GM04503 (cell line): ENCODE results near the gene SIRT3.
"Not testable (repeated sequence)": the region's sequence is repeated elsewhere in the genome, so short reads cannot be mapped to it uniquely, and the experiment has no call there.

Experiments
- DNase-seq: peaks from one replicate; pipeline ENCODE4 v3.0.0-alpha.2; 2012; ENCODE audit warnings: low read depth

Gene SIRT3

GRCh38 chr11:240315-240714 is 4.2 kb upstream of the SIRT3 start:
- DNase-seq: no peak

DNA sequence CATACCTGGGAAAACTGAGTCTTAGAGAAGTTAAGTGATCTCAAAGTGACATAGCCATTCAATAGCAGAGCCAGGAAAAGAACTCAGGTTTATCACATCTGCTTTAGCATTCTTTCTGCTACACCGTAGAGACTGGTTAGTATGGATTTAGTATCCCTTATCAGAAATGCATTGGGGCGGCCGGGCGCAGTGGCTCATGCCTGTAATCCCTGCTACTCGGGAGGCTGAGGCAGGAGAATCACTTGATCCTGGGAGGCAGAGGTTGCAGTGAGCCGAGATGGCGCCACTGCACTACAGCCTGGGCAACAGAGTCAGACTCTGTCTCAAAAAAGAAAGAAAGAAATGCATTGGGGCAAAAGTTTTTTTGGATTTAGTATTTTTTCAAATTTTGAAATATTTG is 2.2 kb upstream of the SIRT3 start:
- DNase-seq: not testable (repeated sequence)

DNA sequence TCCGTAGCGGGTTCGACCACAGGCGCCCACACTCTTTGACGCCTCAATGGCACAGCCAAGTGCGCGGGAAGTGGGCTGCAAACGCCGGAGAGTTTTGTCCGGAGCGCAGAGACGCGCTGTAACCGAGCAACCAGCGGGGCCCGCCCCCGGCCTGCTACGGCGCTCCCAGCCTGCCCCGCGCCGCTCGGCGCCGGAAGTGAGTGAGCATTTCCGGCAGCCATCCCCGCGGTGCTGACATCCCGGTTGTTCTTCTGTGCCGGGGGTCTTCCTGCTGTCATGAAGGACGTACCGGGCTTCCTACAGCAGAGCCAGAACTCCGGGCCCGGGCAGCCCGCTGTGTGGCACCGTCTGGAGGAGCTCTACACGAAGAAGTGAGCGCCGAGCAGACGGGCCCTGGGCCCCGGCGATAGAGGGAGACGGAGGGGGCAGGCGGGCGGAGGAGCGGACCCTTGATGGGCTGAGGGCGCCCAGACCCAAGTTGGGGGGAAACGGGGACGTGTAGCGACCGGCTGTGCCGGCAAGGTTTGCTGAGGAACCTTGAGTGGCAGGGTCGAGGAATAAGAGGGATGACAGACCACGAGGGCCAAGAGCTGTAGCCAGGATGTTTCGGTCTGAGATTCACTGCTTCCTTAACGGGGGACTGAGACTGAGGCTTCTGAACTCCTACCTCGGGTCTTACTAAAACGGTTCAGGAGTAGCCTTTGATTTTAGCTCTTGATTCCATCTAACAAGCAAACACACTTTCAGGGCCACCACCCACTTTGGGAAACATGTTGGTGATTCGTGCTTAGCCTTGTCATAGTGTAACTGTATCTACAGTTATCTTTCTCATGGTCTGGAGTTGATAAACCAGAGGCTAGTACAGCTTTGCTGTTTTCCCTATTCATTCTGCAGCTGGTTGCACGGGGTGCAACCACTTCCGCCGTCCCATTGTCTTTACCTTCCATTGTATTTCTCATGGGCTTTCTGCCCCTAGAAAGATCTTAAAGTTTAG is 929 bp upstream of the SIRT3 start, which contains the start of gene PSMD13:
TSS of gene PSMD13 (plus strand) at position 203 of the 994 bp plus-strand sequence. CDS start at position 277, 74 bp downstream.
- peak; percentile 27 for DNase-seq

DNA sequence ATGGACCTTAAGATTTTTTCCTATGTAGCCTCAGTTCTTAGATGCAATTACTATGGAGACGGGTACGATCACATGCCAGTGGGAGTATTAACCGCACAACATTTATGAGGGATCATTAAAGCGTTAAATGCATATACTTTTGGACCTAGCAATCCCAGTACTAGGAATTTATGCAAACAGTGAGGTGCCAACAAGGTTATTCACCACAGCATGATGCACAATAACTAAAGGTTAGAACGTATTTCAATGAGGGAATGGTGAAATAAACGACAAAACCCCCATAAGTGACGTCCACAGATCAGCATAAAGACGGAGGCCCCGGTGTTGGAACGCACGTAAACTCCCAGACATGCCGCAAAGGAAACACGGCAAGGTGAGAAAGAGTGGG is 539 bp downstream of the SIRT3 start:
- DNase-seq: no peak

- no peak for DNase-seq
These were observed 962 bp downstream of the SIRT3 start for GRCh38 chr11:235180-235579.

GRCh38 chr11:232783-233565 is 3.2 kb downstream of the SIRT3 start:
- no peak for DNase-seq

DNA sequence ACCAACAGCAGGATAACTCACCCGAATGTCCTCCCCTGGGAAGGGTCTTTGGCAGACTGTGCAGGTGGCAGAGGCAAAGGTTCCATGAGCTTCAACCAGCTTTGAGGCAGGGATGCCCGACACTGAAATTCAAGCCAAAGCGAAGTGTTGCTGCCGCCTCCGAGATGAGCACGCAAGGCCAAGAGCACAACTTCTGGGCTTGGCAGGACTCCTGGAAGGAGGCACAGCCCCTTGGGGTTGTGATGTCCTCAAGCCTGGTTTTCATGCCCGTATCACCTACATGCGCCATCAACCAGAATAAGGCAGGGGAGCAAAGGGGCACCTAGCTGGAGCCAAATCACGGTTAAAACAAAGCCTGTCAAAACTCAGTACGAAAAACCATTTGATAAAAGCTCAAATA is 5.7 kb downstream of the SIRT3 start:
- no peak for DNase-seq

DNA sequence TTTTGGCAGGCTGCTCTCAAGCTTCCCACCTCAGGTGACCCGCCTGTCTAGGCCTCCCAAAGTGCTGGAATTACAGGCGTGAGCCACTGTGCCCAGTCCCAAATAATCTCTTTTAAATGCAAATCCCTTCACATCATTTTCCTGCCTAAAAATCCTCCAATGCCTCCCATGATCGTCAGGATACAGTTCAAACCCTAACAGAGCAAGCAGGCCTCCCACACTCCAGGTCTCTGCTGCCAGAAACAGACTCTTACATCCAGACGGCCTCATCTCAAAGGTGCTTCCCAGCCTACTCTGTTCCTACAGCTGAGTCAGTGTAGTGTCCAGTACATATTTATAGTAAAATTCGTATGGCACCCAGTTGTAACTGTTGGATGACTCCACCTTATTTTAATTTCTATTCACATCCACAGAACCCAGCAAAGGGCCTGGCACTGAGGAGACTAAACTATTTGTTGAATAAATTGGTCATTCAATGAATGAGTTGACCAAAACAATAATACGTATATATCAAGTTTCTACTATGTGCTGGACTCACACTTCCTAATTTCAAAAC is 8.2 kb downstream of the SIRT3 start:
- DNase-seq: no peak

DNA sequence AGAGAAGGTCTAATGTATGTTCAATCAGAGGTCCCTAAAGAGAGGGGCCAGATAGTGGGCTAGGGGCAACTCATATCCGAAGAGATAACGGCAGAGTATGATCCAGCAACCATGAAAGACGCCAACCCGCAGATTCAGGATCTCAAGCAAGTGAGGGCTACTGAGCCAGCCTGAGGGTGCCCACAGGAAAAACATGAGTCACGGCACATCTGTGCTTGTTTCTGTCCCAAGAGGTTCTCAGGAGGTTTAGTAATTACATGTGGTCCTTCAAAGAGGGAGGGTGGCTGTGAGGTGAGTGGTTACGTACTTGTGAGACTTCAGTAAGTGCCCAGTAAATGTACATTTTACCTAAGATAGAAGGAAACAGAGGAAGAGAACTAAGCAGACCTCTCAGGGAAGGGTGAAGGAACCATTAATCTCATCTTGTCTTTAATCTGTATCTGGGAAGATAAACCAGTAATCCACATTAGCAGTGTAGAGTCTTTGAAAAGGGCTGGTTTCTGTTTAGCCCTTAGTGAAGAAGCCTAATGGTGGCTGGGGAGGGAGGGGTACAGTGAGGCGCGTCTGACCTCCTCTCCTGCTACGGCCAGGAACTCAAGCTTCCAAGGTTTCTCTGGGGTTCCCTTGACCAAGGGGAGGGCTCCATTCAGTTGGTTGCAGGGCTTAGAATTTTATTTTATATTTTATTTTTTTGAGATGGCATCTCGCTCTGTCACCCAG is 10.2 kb downstream of the SIRT3 start:
- DNase-seq: no peak

DNA sequence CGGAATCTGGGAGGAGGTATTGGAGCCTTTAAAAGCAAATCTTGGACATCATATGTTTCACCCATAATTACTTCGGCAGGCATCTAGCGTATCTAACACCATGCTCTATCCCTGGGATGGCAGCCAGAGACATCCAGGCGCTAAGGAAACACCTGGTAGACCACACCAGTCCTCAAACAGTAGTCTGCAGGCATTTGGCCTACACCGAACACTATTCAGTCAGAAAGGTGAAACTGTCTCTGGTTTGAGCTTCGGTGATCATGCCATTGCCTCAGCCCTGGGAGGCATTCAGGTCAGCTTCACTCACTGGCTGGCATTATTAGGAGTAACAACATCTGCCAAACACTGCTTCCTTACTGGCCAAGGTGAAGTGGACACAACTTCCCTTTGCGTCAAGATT is 11.7 kb downstream of the SIRT3 start:
- DNase-seq: no peak

DNA sequence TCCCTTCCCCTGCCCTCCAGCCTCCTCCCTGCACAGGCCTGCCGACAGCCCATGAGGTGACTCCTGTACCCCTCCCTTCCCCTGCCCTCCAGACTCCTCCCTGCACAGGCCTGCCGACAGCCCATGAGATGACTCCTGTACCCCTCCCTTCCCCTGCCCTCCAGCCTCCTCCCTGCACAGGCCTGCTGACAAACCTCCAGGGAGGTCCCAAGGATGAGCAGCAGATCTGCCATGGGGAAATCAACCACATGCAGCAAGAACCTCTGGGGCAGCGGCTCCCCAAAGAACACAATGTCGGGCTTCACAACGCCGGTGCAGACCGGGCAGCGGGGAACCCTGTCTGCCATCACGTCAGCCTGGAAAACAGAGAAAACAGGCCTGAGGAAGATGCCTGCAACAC is 12.3 kb downstream of the SIRT3 start:
- DNase-seq: no peak

DNA sequence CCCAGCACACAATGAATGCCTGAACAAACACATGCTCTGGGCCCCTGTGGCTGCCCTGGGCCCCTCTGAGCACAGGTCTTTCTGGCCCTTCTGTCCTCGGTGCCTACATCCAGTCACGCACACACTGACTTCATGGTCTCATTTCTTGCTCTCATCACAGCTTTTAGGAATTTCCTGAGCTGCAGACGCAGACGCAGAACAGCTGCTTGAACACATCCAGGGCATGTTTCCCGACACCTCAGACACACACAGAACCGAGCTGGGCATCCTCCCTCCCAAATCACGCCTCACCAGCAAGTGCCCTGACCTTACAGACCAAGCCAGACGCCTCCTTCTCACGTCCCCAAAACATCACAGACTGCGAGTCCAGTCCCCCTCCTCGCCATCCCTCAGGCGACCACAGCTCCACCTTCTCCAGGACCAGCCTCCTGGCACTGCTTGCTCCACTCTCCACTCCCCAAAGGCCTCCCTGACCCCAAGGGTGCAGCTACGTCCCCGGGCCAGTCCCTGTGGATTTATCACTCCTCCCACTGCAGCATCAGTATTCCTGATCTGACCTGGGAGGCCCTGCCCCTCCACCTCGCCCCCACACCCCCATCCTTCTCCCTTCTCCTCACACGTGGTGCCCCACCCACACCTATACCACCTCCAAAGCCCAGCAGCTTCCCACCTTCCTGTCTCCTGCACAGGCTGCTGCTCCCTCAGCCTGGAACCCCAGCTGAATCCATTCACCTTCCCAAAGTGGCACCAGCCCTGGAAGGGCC is 12.9 kb downstream of the SIRT3 start:
- no peak for DNase-seq

DNA sequence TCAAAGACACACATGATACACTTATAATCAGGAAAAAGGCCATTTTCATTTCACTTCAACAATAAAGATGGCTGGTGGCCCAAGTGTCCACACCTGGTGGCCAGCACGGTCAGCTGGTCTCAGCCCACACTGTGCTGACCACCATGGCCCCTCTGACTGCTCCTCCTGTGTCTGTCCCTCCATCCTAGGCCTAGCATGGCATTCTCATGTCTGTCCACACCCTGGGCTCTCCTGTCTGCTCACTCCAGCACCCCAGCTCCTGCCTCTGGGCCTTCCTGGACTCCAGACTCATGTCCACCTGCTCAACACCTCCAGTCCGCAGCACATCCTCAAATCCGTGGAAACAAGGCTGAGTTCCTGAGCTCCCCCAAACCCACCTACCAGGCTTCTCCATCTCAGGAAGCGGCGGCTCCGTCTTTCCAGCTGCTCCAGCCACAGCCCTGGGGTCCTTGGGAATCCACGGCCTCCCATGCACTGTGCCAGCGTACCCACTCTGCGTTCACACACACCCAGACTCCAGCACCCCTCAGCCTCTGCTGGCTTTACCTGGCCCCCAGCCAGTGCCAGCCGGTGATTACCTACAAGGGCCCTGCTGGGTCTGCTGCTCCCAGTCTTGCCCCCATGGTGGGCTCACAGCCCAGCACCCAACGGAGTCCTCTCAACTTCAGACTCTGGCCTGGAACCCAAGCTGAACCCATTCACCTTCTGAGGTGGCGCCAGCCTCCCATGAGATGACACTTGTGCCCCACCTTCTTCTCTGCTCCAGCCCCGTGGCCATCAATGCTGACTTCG is 13.9 kb downstream of the SIRT3 start:
- DNase-seq: no peak

- DNase-seq: no peak
These were observed 14.6 kb downstream of the SIRT3 start for GRCh38 chr11:221539-221938.

- not testable (repeated sequence) for DNase-seq
These were observed 15.4 kb downstream of the SIRT3 start for GRCh38 chr11:220641-221215.

- DNase-seq: no peak
These were observed 17.1 kb downstream of the SIRT3 start for GRCh38 chr11:218815-219593.

DNA sequence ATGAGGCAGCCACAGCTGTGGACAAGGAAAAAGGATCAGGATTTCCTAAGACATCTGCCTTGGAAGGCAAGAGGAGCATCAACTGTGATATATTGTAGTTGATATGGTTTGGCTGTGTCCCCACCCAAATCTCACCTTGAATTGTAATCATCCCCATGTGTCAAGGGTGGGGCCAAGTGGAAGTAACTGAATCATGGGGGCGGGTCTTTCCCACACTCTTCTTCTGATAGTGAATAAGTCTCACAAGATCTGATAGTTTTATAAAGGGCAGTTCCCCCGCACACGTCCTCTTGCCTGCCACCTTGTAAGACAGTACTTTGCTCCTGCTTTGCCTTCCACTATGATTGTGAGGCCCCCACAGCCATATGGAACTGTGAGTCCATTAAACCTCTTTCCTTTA is 18.4 kb downstream of the SIRT3 start:
- no peak for DNase-seq

- DNase-seq: no peak
These were observed 19.8 kb downstream of the SIRT3 start for GRCh38 chr11:216081-216974.
